GM23338 (cell line): Measurements from ENCODE around the gene SIL1. TPM values are rescaled to one million over a fixed set of nuclear protein-coding genes. Genes with fewer than 3 reads are reported as not detected.

Source experiments
- ATAC-seq: fragments of 200-7000 bp; cut with Tn5 transposase; 3 replicates; pipeline ENCODE4 v1.9.1; 2020
- DNase-seq: peaks from one replicate; pipeline ENCODE4 v3.0.0-alpha.2; 2015; ENCODE audit warnings: low spot score
- H2AFZ ChIP-seq: fragments of 200-600 bp; sonication (generic); 2 replicates; pipeline ENCODE4 v1.8.0; 2016; ENCODE audit warnings: antibody characterized with exemption, mild to moderate bottlenecking, moderate library complexity
- H3F3A ChIP-seq: fragments of 200-600 bp; sonication (generic); replicated peaks from 2 replicates; pipeline ENCODE4 v1.8.0; 2017; ENCODE audit warnings: antibody characterized with exemption, mixed run types, low read depth
- H3K27ac ChIP-seq: fragments of 200-600 bp; sonication (generic); 2 replicates; pipeline ENCODE4 v1.6.1; 2016; ENCODE audit warnings: low read depth
- H3K27me3 ChIP-seq: fragments of 200-600 bp; sonication (generic); 2 replicates; pipeline ENCODE4 v1.8.0; 2016; ENCODE audit warnings: mild to moderate bottlenecking, mixed run types, moderate library complexity; ENCODE audit not compliant: insufficient read depth
- H3K36me3 ChIP-seq: fragments of 200-600 bp; sonication (generic); 2 replicates; pipeline ENCODE4 v1.8.0; 2016; ENCODE audit warnings: mild to moderate bottlenecking; ENCODE audit not compliant: insufficient read depth
- H3K4me1 ChIP-seq: fragments of 200-600 bp; sonication (generic); 2 replicates; pipeline ENCODE4 v1.8.0; 2016; ENCODE audit warnings: mild to moderate bottlenecking, moderate library complexity; ENCODE audit not compliant: insufficient read depth
- H3K4me2 ChIP-seq: fragments of 200-600 bp; sonication (generic); 2 replicates; pipeline ENCODE4 v1.7.1; 2017; ENCODE audit warnings: mixed run types
- H3K4me3 ChIP-seq: fragments of 200-600 bp; sonication (generic); 2 replicates; pipeline ENCODE4 v1.6.1; 2016; ENCODE audit warnings: mixed run types
- H3K79me2 ChIP-seq: fragments of 200-600 bp; sonication (generic); replicated peaks from 2 replicates; pipeline ENCODE4 v1.8.0; 2017; ENCODE audit warnings: mild to moderate bottlenecking; ENCODE audit not compliant: insufficient read depth
- H3K9me2 ChIP-seq: fragments of 200-600 bp; sonication (generic); 2 replicates; pipeline ENCODE4 v1.8.0; 2017; ENCODE audit not compliant: insufficient read depth
- H4K20me1 ChIP-seq: fragments of 200-600 bp; sonication (generic); replicated peaks from 2 replicates; pipeline ENCODE4 v1.8.0; 2017; ENCODE audit warnings: mild to moderate bottlenecking; ENCODE audit not compliant: insufficient read depth
- H3K27ac Mint-ChIP-seq: 2 replicates; pipeline ENCODE4 v1.8.0; 2020; ENCODE audit warnings: inconsistent platforms, mild to moderate bottlenecking, moderate library complexity, mixed read lengths
- H3K27me3 Mint-ChIP-seq: 3 replicates; pipeline ENCODE4 v1.8.0; 2022; ENCODE audit warnings: low read depth, mild to moderate bottlenecking, moderate library complexity, mixed read lengths, inconsistent platforms; ENCODE audit not compliant: insufficient read depth, poor library complexity
- H3K36me3 Mint-ChIP-seq: 3 replicates; pipeline ENCODE4 v1.8.0; 2021; ENCODE audit warnings: low read depth, mild to moderate bottlenecking, inconsistent platforms, moderate library complexity, mixed read lengths
- H3K4me1 Mint-ChIP-seq: 3 replicates; pipeline ENCODE4 v1.8.0; 2020; ENCODE audit warnings: mild to moderate bottlenecking, inconsistent platforms, mixed read lengths
- H3K4me3 Mint-ChIP-seq: 3 replicates; pipeline ENCODE4 v1.8.0; 2021; ENCODE audit warnings: moderate library complexity, mild to moderate bottlenecking, inconsistent platforms, mixed read lengths
- H3K9me3 Mint-ChIP-seq: 3 replicates; pipeline ENCODE4 v1.8.0; 2020; ENCODE audit warnings: moderate library complexity, mild to moderate bottlenecking, inconsistent platforms, mixed read lengths
- CREB1 ChIP-seq: fragments of 250-450 bp; sonication (Bioruptor Pico); IDR thresholded peaks from 2 replicates; pipeline ENCODE4 v1.5.0; 2020; ENCODE audit warnings: low read depth, mild to moderate bottlenecking, moderate library complexity
- CTCF ChIP-seq, 2 experiments: fragments of 200-600 bp in 1 of 2; sonication (generic) in 1 of 2; conservative IDR thresholded peaks; 2 replicates each; pipeline versions ENCODE4 v1.5.1 to v1.6.1; 2016 to 2017; ENCODE audit warnings: antibody characterized with exemption in 2 of 2, low read depth in 2 of 2, mild to moderate bottlenecking in 2 of 2, moderate library complexity in 1 of 2
- ETS1 ChIP-seq: IDR thresholded peaks from 2 replicates; pipeline ENCODE4 v1.6.1; 2016; ENCODE audit warnings: antibody characterized with exemption
- EZH2 ChIP-seq: fragments of 200-600 bp; sonication (generic); IDR thresholded peaks from one replicate; pipeline ENCODE4 v1.8.0; 2017; ENCODE audit warnings: antibody characterized with exemption, mild to moderate bottlenecking, low read depth; ENCODE audit not compliant: unreplicated experiment
- EZH2phosphoT487 ChIP-seq: fragments of 200-600 bp; sonication (generic); IDR thresholded peaks from one replicate; pipeline ENCODE4 v1.8.1; 2018; ENCODE audit warnings: antibody characterized with exemption; ENCODE audit not compliant: unreplicated experiment
- JUNB ChIP-seq: IDR thresholded peaks from one replicate; pipeline ENCODE4 v1.6.1; 2016; ENCODE audit warnings: antibody characterized with exemption; ENCODE audit not compliant: unreplicated experiment
- NANOG ChIP-seq: IDR thresholded peaks from 2 replicates; pipeline ENCODE4 v1.6.1; 2016; ENCODE audit warnings: antibody characterized with exemption, borderline replicate concordance
- POLR2AphosphoS5 ChIP-seq: IDR thresholded peaks from 2 replicates; pipeline ENCODE4 v1.6.1; 2016; ENCODE audit warnings: antibody characterized with exemption, low read depth
- REST ChIP-seq: IDR thresholded peaks from one replicate; pipeline ENCODE4 v1.6.1; 2018; ENCODE audit warnings: antibody characterized with exemption; ENCODE audit not compliant: unreplicated experiment
- STAT1 ChIP-seq: IDR thresholded peaks from one replicate; pipeline ENCODE4 v1.6.1; 2016; ENCODE audit warnings: antibody characterized with exemption; ENCODE audit not compliant: unreplicated experiment
- ZNF114 ChIP-seq: fragments of 250-450 bp; sonication (Bioruptor Pico); IDR thresholded peaks from 2 replicates; pipeline ENCODE4 v1.5.0; 2020; ENCODE audit warnings: mild to moderate bottlenecking, moderate library complexity
- ZNF331 ChIP-seq: fragments of 250-450 bp; sonication (Bioruptor Pico); IDR thresholded peaks from 2 replicates; pipeline ENCODE4 v1.5.0; 2020; ENCODE audit warnings: low read depth, mild to moderate bottlenecking, moderate library complexity
- ZNF462 ChIP-seq: fragments of 250-450 bp; sonication (Bioruptor Pico); IDR thresholded peaks from 2 replicates; pipeline ENCODE4 v1.5.0; 2020; ENCODE audit warnings: mild to moderate bottlenecking, moderate library complexity
- polyA plus RNA-seq: library from polyadenylated mRNA; unstranded; fragments of >200 nt; fragmentation: Nextera tagmentation; extraction: Ambion mirVana; gene quantifications from 2 replicates; pipeline ENCODE4 v1.2.1, GENCODE V29; 2016
- total RNA-seq: library from RNA; depleted of rRNA; stranded (reverse); fragments of >200 nt; shearing (Covaris generic); gene quantifications from 2 replicates; pipeline ENCODE4 v1.2.3, GENCODE V29; 2014

Gene SIL1
- total and polyA plus RNA-seq, 2 experiments from 2014 or later = 5.5 to 5.9 TPM

GRCh38 chr5:138963763-138964371, 234.3 kb downstream of the SIL1 start:
- no peak for TF ChIP-seq NANOG
- TF ChIP-seq ZNF462 (CRISPR knock-in tag) = no peak
- TF ChIP-seq STAT1 = no peak
- no peak for TF ChIP-seq REST
- TF ChIP-seq EZH2 = no peak
- TF ChIP-seq CREB1 (CRISPR knock-in tag) = no peak
- TF ChIP-seq ZNF114 (CRISPR knock-in tag) = no peak
- TF ChIP-seq JUNB = no peak
- no peak for TF ChIP-seq POLR2AphosphoS5
- no peak for TF ChIP-seq ZNF331 (CRISPR knock-in tag)
- no peak for TF ChIP-seq EZH2phosphoT487
- no peak for TF ChIP-seq CTCF (conservative IDR thresholded peaks at IDR 0.05; ENCODE audit: low read depth in 2 of 2)
- no peak for TF ChIP-seq ETS1
- peaks cover 39% of the 10 kb centered on the region for H3K4me1 Mint-ChIP-seq
- ATAC-seq (peak; percentile 19), DNase-seq (no peak)
- peaks cover 4% of the 10 kb centered on the region for H3K27me3 Mint-ChIP-seq
- Histone ChIP-seq H3K36me3 (no peaks in the 10 kb centered on the region), H3F3A (no peaks in the 10 kb centered on the region), H3K9me2 (no peaks in the 10 kb centered on the region), H3K4me3 (no peak overlapping the region), H3K4me2 (0 out of 2 replicates have a peak overlapping the region, but pooled peaks have one; percentile 5), H4K20me1 (no peaks in the 10 kb centered on the region), H2AFZ (no peak overlapping the region; the same call in 1 of the 2 replicates), H3K27me3 (no peaks in the 10 kb centered on the region), H3K4me1 (peaks cover 28% of the 10 kb centered on the region), H3K27ac (no peak overlapping the region), H3K79me2 (no peaks in the 10 kb centered on the region)
- no peaks in the 10 kb centered on the region for H3K9me3 Mint-ChIP-seq
- no peak overlapping the region for H3K27ac Mint-ChIP-seq
- H3K4me3 Mint-ChIP-seq = no peak overlapping the region
- H3K36me3 Mint-ChIP-seq = no peaks in the 10 kb centered on the region
